T-helper 2 cell treated with Interferon-gamma antibody and Interleukin-4, amounts not matched to agents 5 μg/mL and 100 μg/mL, for 36 hours (primary cell): ENCODE data around the gene ALDOC.

Experiments used
- DNase-seq: peaks from one replicate; pipeline ENCODE4 v3.0.0; 2021; ENCODE audit warnings: low spot score
- H3K27ac Mint-ChIP-seq: one replicate; pipeline ENCODE4 v1.8.0; 2021; ENCODE audit warnings: mild to moderate bottlenecking, mixed read lengths
- H3K27me3 Mint-ChIP-seq: one replicate; pipeline ENCODE4 v1.8.0; 2021; ENCODE audit warnings: low read depth, mixed read lengths
- H3K36me3 Mint-ChIP-seq: one replicate; pipeline ENCODE4 v1.8.0; 2021; ENCODE audit warnings: low read depth, mixed read lengths
- H3K4me1 Mint-ChIP-seq: one replicate; pipeline ENCODE4 v1.8.0; 2021; ENCODE audit warnings: low read depth, mixed read lengths
- H3K4me3 Mint-ChIP-seq: one replicate; pipeline ENCODE4 v1.8.0; 2022; ENCODE audit warnings: mild to moderate bottlenecking, moderate library complexity, mixed read lengths
- H3K9me3 Mint-ChIP-seq: one replicate; pipeline ENCODE4 v1.8.0; 2021; ENCODE audit warnings: mixed read lengths

Gene ALDOC

GRCh38 chr17:28527181-28527681, 49.5 kb downstream of the ALDOC start:
- Mint-ChIP-seq H3K4me3 (no peak overlapping the region), H3K36me3 (no peaks in the 10 kb centered on the region), H3K4me1 (no peaks in the 10 kb centered on the region), H3K9me3 (no peaks in the 10 kb centered on the region), H3K27me3 (peaks cover 2% of the 10 kb centered on the region), H3K27ac (no peak overlapping the region)
- DNase-seq: no peak

- Mint-ChIP-seq H3K36me3 (no peaks in the 10 kb centered on the region), H3K4me1 (no peaks in the 10 kb centered on the region), H3K27ac (no peak overlapping the region), H3K4me3 (no peak overlapping the region), H3K27me3 (peaks cover 2% of the 10 kb centered on the region), H3K9me3 (no peaks in the 10 kb centered on the region)
- DNase-seq: no peak
Observed at GRCh38 chr17:28526381-28526780, 50.3 kb downstream of the ALDOC start.

- H3K36me3 Mint-ChIP-seq: no peaks in the 10 kb centered on the region
- no peaks in the 10 kb centered on the region for H3K9me3 Mint-ChIP-seq
- peaks cover 2% of the 10 kb centered on the region for H3K27me3 Mint-ChIP-seq
- H3K4me1 Mint-ChIP-seq: no peaks in the 10 kb centered on the region
- H3K4me3 Mint-ChIP-seq: no peak overlapping the region
- H3K27ac Mint-ChIP-seq: no peak overlapping the region
- no peak for DNase-seq
Observed at GRCh38 chr17:28524476-28525424, 51.9 kb downstream of the ALDOC start.

- peaks cover 4% of the 10 kb centered on the region for H3K27me3 Mint-ChIP-seq
- H3K4me1 Mint-ChIP-seq: no peaks in the 10 kb centered on the region
- no peak overlapping the region for H3K4me3 Mint-ChIP-seq
- H3K9me3 Mint-ChIP-seq: no peaks in the 10 kb centered on the region
- no peaks in the 10 kb centered on the region for H3K36me3 Mint-ChIP-seq
- no peak for DNase-seq
- no peak overlapping the region for H3K27ac Mint-ChIP-seq
Observed at GRCh38 chr17:28523876-28524275, 52.8 kb downstream of the ALDOC start.

GRCh38 chr17:28523186-28523585, 53.5 kb downstream of the ALDOC start:
- H3K36me3 Mint-ChIP-seq: no peaks in the 10 kb centered on the region
- no peaks in the 10 kb centered on the region for H3K4me1 Mint-ChIP-seq
- no peak overlapping the region for H3K27ac Mint-ChIP-seq
- peaks cover 5% of the 10 kb centered on the region for H3K27me3 Mint-ChIP-seq
- H3K4me3 Mint-ChIP-seq: no peak overlapping the region
- no peaks in the 10 kb centered on the region for H3K9me3 Mint-ChIP-seq
- no peak for DNase-seq
